Measurements from ENCODE around the gene ALAD.
"Not testable (repeated sequence)": the region's sequence is repeated elsewhere in the genome, so short reads cannot be mapped to it uniquely, and the experiment has no call there.

Gene ALAD
- 31.1 reads per million, percentile 57 among the genes with 10 or more reads in this experiment for total RNA-seq

DNA sequence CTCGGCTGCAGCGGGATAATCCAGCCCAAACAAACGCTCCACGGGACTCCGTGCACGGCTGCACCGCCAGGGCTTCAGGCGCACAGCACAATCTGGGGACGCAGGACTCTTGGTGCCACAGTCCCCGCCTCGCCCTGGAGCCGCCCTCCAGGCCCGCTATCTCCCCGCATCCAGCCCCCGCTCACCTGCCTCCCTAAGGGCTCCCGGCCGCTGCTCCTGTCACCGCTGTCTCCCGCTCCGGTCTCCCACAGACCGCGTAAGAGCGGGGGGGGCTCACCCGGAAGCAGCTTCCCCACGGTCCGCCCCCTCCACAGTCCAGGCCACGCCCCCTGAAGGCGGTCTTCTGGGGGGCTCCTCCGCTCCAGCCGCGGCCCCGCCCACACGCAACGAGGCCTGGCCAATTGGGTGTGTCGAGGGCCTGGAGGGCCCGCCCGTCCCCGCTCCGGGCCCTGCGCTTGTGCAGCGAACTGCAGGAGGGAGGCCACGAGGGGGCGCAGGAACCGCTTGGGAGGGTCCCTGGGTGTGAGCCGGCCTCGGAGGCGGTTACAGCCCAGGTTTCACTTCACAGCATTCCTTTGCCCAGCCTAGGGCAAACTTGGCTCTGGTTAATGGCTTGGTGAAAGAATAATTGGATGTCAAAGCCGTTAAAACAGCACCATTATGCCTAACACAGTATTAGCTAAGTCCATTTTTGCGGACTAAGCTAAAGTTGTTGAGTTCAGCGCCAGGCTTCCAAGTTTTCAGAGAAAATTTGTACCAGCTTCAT lies at the start of gene ALAD:
TSS of gene ALAD (minus strand) at position 258 of the 766 bp plus-strand sequence. CDS start 7,725 bp downstream, outside the sequence.
- peak; percentile 99 for DNase-seq

DNA sequence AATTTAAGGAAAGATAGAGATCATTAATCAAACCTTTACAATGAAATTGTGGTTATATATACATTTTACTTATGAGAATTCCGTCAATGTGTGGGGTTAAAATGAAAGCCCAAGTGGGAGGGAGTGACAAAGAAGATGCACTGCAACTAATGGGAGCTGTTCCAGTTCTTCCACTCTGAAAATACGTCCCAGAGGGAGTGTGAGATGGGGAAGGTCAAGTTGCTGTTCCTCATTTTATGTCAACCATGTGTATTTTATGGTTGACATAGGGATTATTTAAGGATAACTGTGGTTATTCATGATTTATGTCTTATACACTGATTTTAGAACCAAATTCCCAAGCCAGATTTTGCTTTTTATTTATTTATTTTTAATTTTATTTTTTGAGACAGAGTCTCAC lies 48.3 kb upstream of the ALAD start:
- DNase-seq = no peak

GRCh38 chr9:113446323-113446740 lies 45.2 kb upstream of the ALAD start:
- DNase-seq = no peak

- no peak for DNase-seq
These were observed 43.7 kb upstream of the ALAD start for GRCh38 chr9:113444736-113445135.

DNA sequence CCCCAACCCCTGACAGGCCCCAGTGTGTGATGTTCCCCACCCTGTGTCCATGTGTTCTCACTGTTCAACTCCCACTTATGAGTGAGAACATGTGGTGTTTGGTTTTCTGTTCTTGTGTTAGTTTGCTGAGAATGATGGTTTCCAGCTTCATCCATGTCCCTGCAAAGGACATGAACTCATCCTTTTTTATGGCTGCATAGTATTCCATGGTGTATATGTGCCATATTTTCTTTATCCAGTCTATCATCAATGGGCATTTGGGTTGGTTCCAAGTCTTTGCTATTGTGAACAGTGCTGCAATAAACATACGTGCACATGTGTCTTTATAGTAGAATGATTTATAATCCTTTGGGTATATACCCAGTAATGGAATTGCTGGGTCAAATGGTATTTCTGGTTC lies 36.6 kb upstream of the ALAD start:
- DNase-seq = not testable (repeated sequence)

GRCh38 chr9:113436728-113437515 lies 35.8 kb upstream of the ALAD start:
- DNase-seq = no peak

DNA sequence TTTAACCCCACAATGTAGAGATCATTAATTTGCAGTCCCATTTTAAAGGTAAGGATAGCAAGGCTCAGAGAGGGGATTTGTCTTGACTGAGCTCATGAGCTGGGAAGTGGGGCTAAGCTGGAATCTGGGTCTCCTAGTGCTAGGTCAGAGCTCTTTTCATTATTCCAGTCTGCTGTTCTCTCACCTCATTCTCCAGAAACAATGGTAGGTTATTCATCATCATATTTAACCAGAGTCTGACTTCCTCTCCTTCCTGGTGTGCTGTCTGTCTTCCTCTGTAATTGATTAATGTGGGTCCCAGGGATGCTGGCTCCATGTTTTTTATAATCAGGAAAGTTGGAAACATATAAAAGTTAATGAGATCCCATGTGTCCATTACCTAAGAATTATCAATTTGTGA lies 30.1 kb upstream of the ALAD start:
- no peak for DNase-seq

DNA sequence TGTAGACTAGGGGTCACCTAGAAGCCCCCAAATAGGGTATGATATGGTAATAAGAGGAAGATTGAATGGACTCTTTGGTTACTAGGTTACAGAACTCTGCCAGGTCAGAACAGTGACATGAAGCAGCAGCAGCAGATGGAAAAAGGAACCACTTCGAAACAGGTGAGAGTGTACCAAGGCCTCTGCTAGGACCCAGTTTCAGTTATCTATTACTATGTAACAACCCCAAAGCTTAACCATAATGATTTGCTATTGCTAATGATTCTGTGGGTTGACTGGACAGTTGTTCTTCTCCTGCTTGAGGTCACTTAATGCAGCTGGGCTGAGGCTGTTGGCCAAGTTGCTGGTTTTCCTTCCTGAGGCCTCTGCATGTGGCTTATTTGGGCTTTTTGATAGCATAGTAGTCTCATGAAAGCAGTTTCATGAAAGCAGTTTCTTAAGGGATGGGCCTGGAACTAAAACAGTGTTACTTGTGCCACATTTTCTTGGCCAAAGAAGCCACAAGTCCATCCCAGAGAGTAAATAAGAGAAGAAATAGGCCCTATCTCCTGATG lies 27.1 kb upstream of the ALAD start:
- DNase-seq = no peak

GRCh38 chr9:113427629-113428028 lies 26.5 kb upstream of the ALAD start:
- DNase-seq = no peak

DNA sequence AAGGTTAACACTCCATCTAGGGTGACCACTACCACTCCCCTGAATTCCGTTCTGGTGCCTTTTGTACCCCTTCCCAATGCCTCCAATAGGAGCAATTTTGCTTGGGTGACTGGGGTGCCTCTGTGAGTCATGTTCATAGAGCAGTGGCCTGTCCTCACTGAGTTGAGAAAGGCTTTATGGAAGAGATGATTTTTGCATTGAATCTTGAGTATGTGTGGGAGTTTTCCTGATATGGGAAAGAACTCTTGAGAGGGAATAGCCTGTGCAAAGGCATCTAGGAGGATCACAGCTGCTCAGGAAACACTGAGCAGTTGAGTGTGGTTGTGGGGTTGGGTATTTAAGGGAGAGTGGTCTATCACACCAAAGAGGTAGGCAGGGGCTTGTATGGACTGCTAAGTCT lies 25.6 kb upstream of the ALAD start:
- no peak for DNase-seq

DNA sequence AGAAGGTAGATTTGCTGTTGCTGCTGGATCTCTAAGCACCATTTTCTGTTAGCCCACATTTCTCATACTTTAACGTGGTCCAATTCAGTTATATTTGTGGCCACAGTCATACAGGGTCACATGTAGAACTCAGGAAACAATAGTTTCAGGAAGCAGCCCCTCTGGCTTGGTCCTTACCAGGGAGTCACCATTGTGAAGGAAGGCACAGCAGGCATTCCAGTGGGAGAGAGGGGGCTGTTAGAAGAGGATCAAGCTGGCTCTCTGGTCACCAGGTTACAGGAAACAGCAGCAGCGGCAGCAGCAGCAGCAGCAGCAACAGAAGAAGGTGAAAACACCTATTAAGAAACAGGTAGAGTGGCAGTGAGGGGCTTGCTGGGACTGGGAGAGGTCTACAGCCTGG lies 24.0 kb upstream of the ALAD start:
- no peak for DNase-seq

GRCh38 chr9:113421726-113422125 lies 20.6 kb upstream of the ALAD start:
- DNase-seq = no peak

DNA sequence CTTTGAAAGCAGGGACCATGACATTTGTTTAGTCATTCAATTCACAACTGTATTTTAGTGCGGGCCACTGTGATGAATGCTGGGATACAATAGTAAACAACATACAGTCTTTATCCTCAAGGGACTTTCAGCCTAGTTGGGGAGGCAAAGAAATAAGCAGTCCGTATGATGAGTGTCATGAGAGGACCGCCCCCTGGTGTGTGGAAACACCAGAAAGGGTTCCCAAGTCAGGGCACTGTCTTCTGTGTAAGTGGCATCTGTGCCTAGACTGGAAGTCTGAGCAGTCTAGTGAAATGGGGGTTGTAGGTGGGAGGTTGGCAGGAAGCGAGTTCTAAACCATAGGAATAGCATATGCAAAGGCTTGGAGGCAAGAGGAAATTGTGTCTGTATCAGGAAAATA lies 16.3 kb upstream of the ALAD start:
- DNase-seq = no peak

DNA sequence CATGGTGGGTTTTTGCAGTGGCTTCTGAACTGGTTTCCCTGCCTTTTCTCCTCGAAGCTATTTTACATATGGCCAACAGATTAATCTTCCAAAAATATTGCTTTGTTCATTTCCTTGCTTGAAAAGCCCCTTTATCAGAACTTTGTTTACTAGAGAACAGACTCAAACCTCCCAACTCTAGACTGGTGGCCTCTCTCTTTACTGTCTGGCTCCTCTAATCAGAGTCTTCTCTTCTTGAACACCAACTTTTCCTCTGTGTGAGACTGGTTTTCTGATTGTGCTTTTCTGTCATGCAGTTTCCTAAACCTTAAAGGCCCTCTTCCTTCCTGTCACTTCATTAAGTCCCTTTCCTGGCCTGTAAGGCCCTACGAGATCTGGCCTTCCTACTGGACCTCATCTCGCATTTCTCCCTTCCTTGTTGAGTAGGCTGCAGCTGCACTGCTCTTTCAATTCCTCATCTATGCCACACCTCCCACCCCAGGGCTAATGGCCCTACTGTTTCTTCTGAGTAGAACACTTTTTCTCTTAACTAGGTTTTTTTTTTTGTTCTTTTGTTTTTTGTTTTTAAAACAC lies 15.2 kb upstream of the ALAD start:
- no peak for DNase-seq

GRCh38 chr9:113410207-113410864 lies 9.3 kb upstream of the ALAD start, which contains the start of the genes C9orf43 and POLE3:
TSS of gene C9orf43 (plus strand) at chr9:113410747. CDS start at chr9:113413494, 2,747 bp downstream.
TSS of gene POLE3 (minus strand) at chr9:113410675. CDS start at chr9:113410293, 382 bp downstream.
- DNase-seq = peak; percentile 93

- no peak for DNase-seq
These were observed 8.8 kb upstream of the ALAD start for GRCh38 chr9:113409883-113410206.

GRCh38 chr9:113409481-113409880 lies 8.4 kb upstream of the ALAD start:
- no peak for DNase-seq

- peak; percentile 54 for DNase-seq
These were observed 5.9 kb upstream of the ALAD start for GRCh38 chr9:113406873-113407511.

- DNase-seq = not testable (repeated sequence)
These were observed 5.3 kb upstream of the ALAD start for GRCh38 chr9:113406353-113406752.

GRCh38 chr9:113403646-113404045 lies 2.6 kb upstream of the ALAD start:
- no peak for DNase-seq

- no peak for DNase-seq
These were observed 1.4 kb downstream of the ALAD start for GRCh38 chr9:113399646-113400200.

DNA sequence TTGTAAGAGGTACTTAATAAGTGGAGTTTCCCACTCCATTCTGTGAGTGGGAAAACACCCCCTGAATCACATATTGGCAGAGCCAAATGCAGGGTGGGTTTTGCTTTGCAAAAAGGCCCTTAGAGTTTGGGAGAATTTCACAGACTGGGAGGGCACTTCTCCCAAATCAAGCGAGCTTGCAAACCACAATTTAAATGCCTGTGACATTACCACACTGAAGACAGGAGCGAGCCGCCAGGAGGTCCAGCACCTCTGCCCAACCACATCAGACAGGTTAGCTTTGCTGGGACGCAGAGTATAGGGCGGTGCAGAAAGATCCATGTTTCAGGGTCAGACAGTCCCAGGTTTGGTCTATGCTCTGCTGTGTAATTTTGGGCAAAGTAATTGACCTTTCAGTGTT lies 2.3 kb downstream of the ALAD start:
- no peak for DNase-seq

Data from effector CD4-positive, alpha-beta T cell (primary cell).